IMR-90 (cell line): ENCODE data around the gene MED12. TPM values are rescaled to one million over a fixed set of nuclear protein-coding genes. Genes with fewer than 3 reads are reported as not detected.

ENCODE experiments used
- ATAC-seq: fragments of 200-7000 bp; cut with Tn5 transposase; 2 replicates; pipeline ENCODE4 v1.9.1; 2020; ENCODE audit warnings: low read depth, mild to moderate bottlenecking, moderate library complexity
- BruUV-seq: library from RNA; stranded (reverse); fragments of 400-500 nt; replicated peaks from 2 replicates; lab custom pipeline; 2021; lab: Mats Ljungman, UMichigan
- CTCF ChIA-PET: fragments of 300-600 bp; formaldehyde crosslinking; extraction: SDS; loops from one replicate; lab custom pipeline; 2021; ENCODE audit warnings: antibody characterized with exemption; lab: Yijun Ruan, JAX
- POLR2A ChIA-PET: fragments of 300-600 bp; sonication (Branson Sonifier 250); formaldehyde crosslinking; loops from one replicate; lab custom pipeline; 2022; ENCODE audit warnings: antibody characterized with exemption; ENCODE audit not compliant: unreplicated experiment; lab: Charles Lee
- DNase-seq: peaks from one replicate; pipeline ENCODE4 v3.0.0; 2013
- H2AFZ ChIP-seq: replicated peaks from 2 replicates; pipeline ENCODE3; 2013; ENCODE audit warnings: low read length, mild to moderate bottlenecking; ENCODE audit not compliant: poor library complexity
- H2AK5ac ChIP-seq: 2 replicates; pipeline ENCODE4 v1.6.1; 2013; ENCODE audit warnings: low read depth, low read length, inconsistent platforms
- H2AK9ac ChIP-seq: replicated peaks from 2 replicates; pipeline ENCODE3; 2013; ENCODE audit warnings: mild to moderate bottlenecking, low read depth, low read length, moderate library complexity; ENCODE audit not compliant: poor library complexity
- H2BK120ac ChIP-seq: 2 replicates; pipeline ENCODE4 v1.6.1; 2013; ENCODE audit warnings: low read depth, low read length, inconsistent platforms
- H2BK15ac ChIP-seq: 3 replicates; pipeline ENCODE4 v1.6.1; 2013; ENCODE audit warnings: low read depth, low read length, inconsistent platforms
- H2BK20ac ChIP-seq: 2 replicates; pipeline ENCODE4 v1.6.1; 2013; ENCODE audit warnings: low read depth, mild to moderate bottlenecking, inconsistent platforms, low read length, moderate library complexity
- H2BK5ac ChIP-seq: 2 replicates; pipeline ENCODE4 v1.6.1; 2013; ENCODE audit warnings: mild to moderate bottlenecking, low read depth, low read length, inconsistent platforms; ENCODE audit not compliant: poor library complexity, severe bottlenecking
- H3K14ac ChIP-seq: replicated peaks from 2 replicates; pipeline ENCODE4 v1.6.1; 2013; ENCODE audit warnings: low read depth, low read length, inconsistent platforms
- H3K18ac ChIP-seq: 2 replicates; pipeline ENCODE4 v1.6.1; 2013; ENCODE audit warnings: low read depth, low read length, control low read depth
- H3K23ac ChIP-seq: 2 replicates; pipeline ENCODE4 v1.6.1; 2013; ENCODE audit warnings: low read depth, low read length, inconsistent platforms
- H3K27ac ChIP-seq: 2 replicates; pipeline ENCODE4 v1.5.1; 2013; ENCODE audit warnings: mild to moderate bottlenecking, control low read depth, low read length; ENCODE audit not compliant: insufficient read depth
- H3K27me3 ChIP-seq: 2 replicates; pipeline ENCODE4 v1.6.1; 2013; ENCODE audit warnings: low read length; ENCODE audit not compliant: control insufficient read depth, insufficient read depth
- H3K36me3 ChIP-seq: 2 replicates; pipeline ENCODE4 v1.6.1; 2013; ENCODE audit warnings: low read length, mixed read lengths; ENCODE audit not compliant: control insufficient read depth, insufficient read depth
- H3K4ac ChIP-seq: 2 replicates; pipeline ENCODE4 v1.6.1; 2013; ENCODE audit warnings: low read depth, low read length, inconsistent platforms
- H3K4me1 ChIP-seq: 2 replicates; pipeline ENCODE4 v1.6.1; 2013; ENCODE audit warnings: low read length, mixed read lengths; ENCODE audit not compliant: control insufficient read depth, insufficient read depth
- H3K4me2 ChIP-seq: 2 replicates; pipeline ENCODE4 v1.6.1; 2013; ENCODE audit warnings: low read depth, mild to moderate bottlenecking, control low read depth, low read length, moderate library complexity
- H3K4me3 ChIP-seq: 2 replicates; pipeline ENCODE4 v1.5.1; 2013; ENCODE audit warnings: low read depth, mild to moderate bottlenecking, control low read depth, low read length, moderate library complexity; ENCODE audit not compliant: insufficient read depth
- H3K56ac ChIP-seq: 2 replicates; pipeline ENCODE4 v1.6.1; 2013; ENCODE audit warnings: low read length, inconsistent platforms; ENCODE audit not compliant: insufficient read depth; ENCODE audit errors: extremely low read depth
- H3K79me1 ChIP-seq, 2 experiments: 2 replicates each; pipeline ENCODE4 v1.6.1; 2013; ENCODE audit warnings: low read length in 2 of 2, inconsistent platforms in 1 of 2, low read depth in 1 of 2
- H3K9ac ChIP-seq: 2 replicates; pipeline ENCODE4 v1.6.1; 2013; ENCODE audit warnings: low read depth, low read length, control low read depth
- H3K9me1 ChIP-seq: 2 replicates; pipeline ENCODE4 v1.6.1; 2013; ENCODE audit warnings: low read length, inconsistent platforms; ENCODE audit not compliant: insufficient read depth
- H3K9me3 ChIP-seq: 2 replicates; pipeline ENCODE4 v1.6.1; 2013; ENCODE audit warnings: low read length; ENCODE audit not compliant: control insufficient read depth, insufficient read depth
- H4K20me1 ChIP-seq: 2 replicates; pipeline ENCODE4 v1.6.1; 2013; ENCODE audit warnings: low read length, inconsistent platforms; ENCODE audit not compliant: insufficient read depth
- H4K5ac ChIP-seq: 2 replicates; pipeline ENCODE4 v1.6.1; 2013; ENCODE audit warnings: mild to moderate bottlenecking, low read depth, low read length, control low read depth
- H4K8ac ChIP-seq, 2 experiments: 2 replicates each; pipeline ENCODE4 v1.6.1; 2013; ENCODE audit warnings: low read depth in 2 of 2, low read length in 2 of 2, control low read depth in 1 of 2, inconsistent platforms in 1 of 2
- H4K91ac ChIP-seq: 2 replicates; pipeline ENCODE4 v1.6.1; 2013; ENCODE audit warnings: low read depth, low read length, inconsistent platforms; ENCODE audit not compliant: insufficient read depth
- MAFK ChIP-seq: IDR thresholded peaks from 2 replicates; pipeline ENCODE4 v1.6.1; 2012; ENCODE audit warnings: low read depth, low read length, improper control_type of control experiment
- RAD21 ChIP-seq: IDR thresholded peaks from 2 replicates; pipeline ENCODE4 v1.6.1; 2012; ENCODE audit warnings: low read length, improper control_type of control experiment
- SMC3 ChIP-seq: fragments of 150-350 bp; IDR thresholded peaks from 2 replicates; pipeline ENCODE4 v1.6.1; 2016; ENCODE audit warnings: low read depth, mild to moderate bottlenecking, antibody characterized with exemption, low read length, moderate library complexity
- WGBS, 2 experiments: methylation state at CpG; one replicate each; pipeline versions ENCODE4 v1.1.5 to v1.1.7; 2013; ENCODE audit warnings: missing lambda C conversion rate in 2 of 2; ENCODE audit not compliant: insufficient read length in 1 of 2; ENCODE audit errors: extremely low coverage in 2 of 2; 5-methylcytosine and 5-hydroxymethylcytosine counted together
- dilution Hi-C: fragments of 300-500 bp; cut with HindIII; formaldehyde crosslinking; loops from one replicate; pipeline ENCODE4 v1.14.3; 2018; ENCODE audit warnings: low sequenced_read_pairs; ENCODE audit not compliant: unreplicated experiment
- in situ Hi-C: fragments of 300-500 bp; cut with MboI; formaldehyde crosslinking; loops from 3 replicates; pipeline ENCODE4 v1.14.3; 2019; ENCODE audit warnings: low sequenced_read_pairs, inconsistent platforms, mixed read lengths
- intact Hi-C: fragments of 100-400 bp; cut with micrococcal nuclease; formaldehyde crosslinking; loops from 2 replicates; pipeline ENCODE4 v1.10.0; 2022
- polyA plus RNA-seq, 3 experiments: library from polyadenylated mRNA; depleted of rRNA; stranded (reverse); fragments of >200 nt; gene quantifications; 2 replicates each; pipeline ENCODE4 v1.2.3, GENCODE V29; 2012; ENCODE audit warnings: low replicate concordance in 1 of 3
- total RNA-seq: library from RNA; depleted of rRNA; stranded (reverse); fragments of >200 nt; gene quantifications from 2 replicates; pipeline ENCODE4 v1.2.3, GENCODE V29; 2012
- TF ChIP-seq, protein P1 (sequence below): fragments of 150-350 bp; IDR thresholded peaks from 2 replicates; pipeline ENCODE4 v1.6.1; 2017; ENCODE audit warnings: mild to moderate bottlenecking, antibody characterized with exemption, low read length, low read depth

Gene MED12
- total and polyA plus RNA-seq, 2 of the 4 experiments (the other 2 are of a cell fraction): 9.1 to 19.8 TPM

GRCh38 chrX:71169586-71169985 lies 51.2 kb downstream of the MED12 start:
- H3K79me1 ChIP-seq: no peaks in the 10 kb centered on the region
- no peak overlapping the region for H2BK5ac ChIP-seq
- no peak overlapping the region for H2AK5ac ChIP-seq
- peaks cover 12% of the 10 kb centered on the region for H3K27me3 ChIP-seq
- H3K14ac ChIP-seq: no peak overlapping the region
- TF ChIP-seq MAFK (no peak), SMC3 (no peak), RAD21 (no peak)
- TF ChIP-seq, protein P1, sequence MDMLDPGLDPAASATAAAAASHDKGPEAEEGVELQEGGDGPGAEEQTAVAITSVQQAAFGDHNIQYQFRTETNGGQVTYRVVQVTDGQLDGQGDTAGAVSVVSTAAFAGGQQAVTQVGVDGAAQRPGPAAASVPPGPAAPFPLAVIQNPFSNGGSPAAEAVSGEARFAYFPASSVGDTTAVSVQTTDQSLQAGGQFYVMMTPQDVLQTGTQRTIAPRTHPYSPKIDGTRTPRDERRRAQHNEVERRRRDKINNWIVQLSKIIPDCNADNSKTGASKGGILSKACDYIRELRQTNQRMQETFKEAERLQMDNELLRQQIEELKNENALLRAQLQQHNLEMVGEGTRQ: no peak
- no peak overlapping the region for H2AFZ ChIP-seq
- H3K9me3 ChIP-seq: no peaks in the 10 kb centered on the region
- H3K4me2 ChIP-seq: no peak overlapping the region
- H3K27ac ChIP-seq: no peak overlapping the region
- in situ Hi-C loops (no loop called here), dilution Hi-C loops (no loop called here), intact Hi-C loops (no loop called here)
- H4K8ac ChIP-seq: no peak overlapping the region
- ChIA-PET CTCF (no interaction called here), POLR2A (no interaction called here)
- H4K91ac ChIP-seq: no peak overlapping the region
- no peaks in the 10 kb centered on the region for H4K20me1 ChIP-seq
- no peaks in the 10 kb centered on the region for H3K36me3 ChIP-seq
- 78% methylated on average over 6 of the region's 22 CpGs; no CpG with 5 or more reads in 1 of the 2 experiments for WGBS, 2 experiments
- H4K5ac ChIP-seq: no peak overlapping the region
- H2AK9ac ChIP-seq: no peak overlapping the region
- H2BK20ac ChIP-seq: no peak overlapping the region
- ATAC-seq (no peak), DNase-seq (no peak)
- no peak overlapping the region for H3K9ac ChIP-seq
- no peak overlapping the region for H2BK120ac ChIP-seq
- H3K4ac ChIP-seq: no peak overlapping the region
- no peak overlapping the region for H3K56ac ChIP-seq
- H3K18ac ChIP-seq: no peak overlapping the region
- no peaks in the 10 kb centered on the region for H3K9me1 ChIP-seq
- H3K23ac ChIP-seq: no peak overlapping the region
- no peaks in the 10 kb centered on the region for H3K4me1 ChIP-seq
- no peak overlapping the region for H2BK15ac ChIP-seq
- no peak overlapping the region for H3K4me3 ChIP-seq
- BruUV-seq: no TSS peak
